HT-29 (cell line): ENCODE results near the gene ATP11C. TPM values are rescaled to one million over a fixed set of nuclear protein-coding genes. Genes with fewer than 3 reads are reported as not detected.

Source experiments
- DNase-seq: peaks from one replicate; pipeline ENCODE4 v3.0.0-alpha.2; 2015; ENCODE audit warnings: low spot score
- total RNA-seq: library from RNA; depleted of rRNA; stranded (reverse); fragments of >200 nt; shearing (Covaris generic); gene quantifications from 2 replicates; pipeline ENCODE4 v1.2.3, GENCODE V29; 2014

Gene ATP11C
- total RNA-seq, 1 experiment from 2014 or later = 1.0 TPM

DNA sequence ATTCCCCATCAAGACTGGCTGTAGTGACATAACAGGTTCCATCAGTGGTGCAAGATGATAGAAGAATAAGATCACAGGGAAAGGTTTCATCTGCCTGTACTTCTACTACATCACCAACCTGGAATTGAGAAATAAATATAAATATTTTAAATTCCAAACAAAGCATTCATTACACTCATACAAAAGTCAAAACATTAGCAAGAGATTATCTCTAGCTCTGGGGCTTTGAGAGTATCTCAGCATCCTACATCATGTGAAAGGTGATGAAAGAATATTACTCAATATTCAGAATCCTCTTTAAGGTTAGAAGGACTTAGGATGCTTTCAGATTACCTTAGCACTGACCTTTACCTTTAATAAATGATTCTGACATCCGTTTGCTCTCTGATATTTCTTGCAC is 128.4 kb downstream of the ATP11C start:
- no peak for DNase-seq

DNA sequence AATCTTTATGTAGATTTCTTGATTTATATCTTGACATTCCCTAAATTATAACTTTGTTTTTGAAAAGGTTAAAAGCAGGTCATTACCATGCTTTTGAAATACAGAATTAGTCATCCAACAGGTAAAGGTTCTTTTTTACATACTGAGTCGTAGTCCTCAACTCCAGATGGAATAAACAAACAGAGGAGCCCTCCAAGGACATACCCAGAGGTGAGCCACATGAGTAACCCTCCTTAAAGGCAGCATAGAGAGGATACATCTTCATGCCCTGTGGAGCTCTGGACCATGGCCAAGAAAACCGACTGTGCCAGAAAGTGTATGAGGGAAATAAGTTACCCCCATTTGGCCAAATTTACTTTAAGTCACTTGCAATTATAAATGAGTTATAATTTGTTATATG is 129.6 kb downstream of the ATP11C start:
- no peak for DNase-seq

DNA sequence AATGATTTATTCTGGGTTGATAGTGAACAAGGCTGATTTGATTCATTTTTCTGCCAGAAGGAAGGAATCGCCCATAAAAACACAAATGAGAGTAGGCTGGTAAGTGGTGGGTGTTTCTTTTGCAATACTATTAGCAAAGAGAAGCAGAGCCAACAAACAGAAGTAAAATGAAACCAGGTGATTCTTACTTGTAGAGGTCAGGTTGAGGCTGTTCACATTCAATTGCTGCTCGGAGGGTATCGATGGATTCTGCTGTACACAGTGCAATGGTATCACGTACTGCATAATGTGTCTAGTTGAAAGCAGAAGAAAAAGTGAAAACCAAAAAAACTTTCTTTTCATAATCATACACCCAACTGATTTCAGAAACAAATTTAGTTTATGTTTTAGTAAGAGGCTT is 130.8 kb downstream of the ATP11C start:
- no peak for DNase-seq

DNA sequence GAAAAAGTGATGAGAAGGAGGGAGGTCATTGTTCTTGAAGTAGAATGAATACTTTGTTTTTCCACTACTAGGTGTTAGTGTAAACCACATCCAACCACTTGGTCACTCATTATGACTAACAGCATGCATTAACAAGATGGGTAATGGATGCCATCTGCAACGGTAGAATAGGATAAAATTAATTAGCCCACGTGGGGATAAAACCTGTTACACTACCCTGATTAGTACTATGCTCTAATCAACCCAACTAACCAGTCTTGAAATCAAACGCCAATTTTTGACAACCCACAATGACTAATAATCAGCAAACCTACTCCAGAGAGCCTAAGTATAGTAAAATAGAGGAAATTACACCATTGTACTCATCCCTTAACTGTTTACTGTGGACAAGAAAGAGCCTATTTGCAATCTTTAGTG is 131.4 kb downstream of the ATP11C start:
- no peak for DNase-seq

DNA sequence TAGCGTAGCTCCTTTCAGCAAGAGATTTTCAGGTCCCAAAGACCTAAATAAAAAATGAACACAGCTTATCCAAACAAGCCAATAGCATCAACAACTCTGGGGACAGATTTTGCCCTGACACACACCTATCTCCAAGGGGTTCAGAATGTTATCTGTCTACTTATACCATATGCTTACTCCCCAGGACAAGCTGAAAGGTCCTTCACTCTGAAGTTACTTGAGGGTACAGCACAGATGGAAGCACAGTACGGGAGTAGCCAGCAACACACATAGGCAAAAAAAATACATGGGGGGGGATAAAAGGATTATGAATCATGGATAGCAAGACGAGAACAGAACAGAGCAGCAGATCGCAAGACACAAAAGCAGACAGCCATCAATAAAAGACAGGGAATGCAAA is 134.2 kb downstream of the ATP11C start:
- no peak for DNase-seq

DNA sequence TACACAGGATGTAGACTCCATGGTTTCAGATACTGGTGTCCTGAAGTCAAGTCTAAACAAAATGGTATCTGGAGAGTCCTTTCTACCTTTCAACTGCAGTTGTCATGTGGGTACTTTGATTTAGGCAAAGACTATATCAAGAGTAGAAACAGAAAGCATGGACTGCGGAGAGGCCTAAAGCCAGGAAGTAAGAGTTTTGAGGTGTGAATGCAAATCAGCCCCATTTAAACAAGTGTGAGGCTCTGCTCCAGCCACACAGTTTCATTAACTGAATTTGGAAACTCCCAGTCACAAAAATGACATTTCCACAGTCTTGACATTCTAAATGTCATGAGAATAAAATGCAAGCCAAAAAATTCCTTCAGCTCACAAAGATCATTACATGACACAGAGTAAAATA is 137.7 kb downstream of the ATP11C start:
- DNase-seq = no peak

DNA sequence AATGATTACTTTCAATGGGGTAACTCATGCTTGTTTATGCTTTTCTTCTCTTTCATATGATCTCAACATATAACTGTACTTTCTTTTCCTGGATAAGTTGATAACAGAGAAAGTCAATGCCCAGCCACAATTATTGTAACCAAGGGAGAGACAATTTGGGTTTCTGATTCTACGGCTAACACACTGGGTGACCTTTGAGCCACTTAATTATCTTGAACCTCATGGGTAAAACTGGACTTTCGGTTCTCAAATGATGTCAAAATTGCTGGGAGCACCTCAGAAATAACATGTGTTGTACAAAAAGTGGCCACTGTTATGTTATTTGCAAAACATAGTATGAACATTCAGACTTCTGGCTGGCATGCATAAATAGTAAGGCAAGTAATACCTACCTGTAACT is 145.3 kb downstream of the ATP11C start:
- no peak for DNase-seq

DNA sequence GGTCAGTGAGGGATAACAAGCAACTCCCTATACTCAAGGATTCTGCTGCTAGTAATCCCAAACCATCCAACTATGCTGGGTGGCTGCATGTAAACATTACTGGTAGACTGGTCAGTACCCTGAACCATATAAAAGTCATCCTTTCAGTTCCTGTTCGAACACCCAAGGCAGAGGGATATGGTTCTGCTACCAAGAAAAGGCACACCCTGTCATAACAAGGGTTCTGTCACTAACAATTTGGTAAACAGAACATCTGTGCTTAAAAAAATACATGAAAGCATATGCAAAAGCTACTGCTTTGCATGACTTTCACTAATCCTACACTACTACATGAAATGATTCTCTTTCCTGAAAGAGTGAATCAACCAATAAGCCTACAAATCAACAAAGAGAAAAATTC is 148.0 kb downstream of the ATP11C start:
- no peak for DNase-seq

DNA sequence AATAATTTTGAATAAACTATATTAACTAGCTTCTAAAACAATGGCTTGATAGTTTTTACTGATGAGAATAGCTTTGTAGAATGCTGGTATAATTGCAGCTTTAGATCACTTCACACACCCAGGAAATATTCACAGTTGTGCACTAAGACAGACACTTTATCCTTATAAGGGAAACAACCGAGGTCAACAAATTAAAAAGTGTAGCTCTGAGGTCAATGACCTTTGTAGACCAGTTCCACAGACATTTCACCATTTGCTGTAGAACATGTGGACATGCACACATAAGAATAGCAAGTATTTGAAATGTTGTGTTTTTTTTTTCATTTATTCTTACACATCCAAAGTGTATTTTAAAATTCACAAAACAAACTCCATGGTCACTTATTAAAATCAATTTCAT is 148.9 kb downstream of the ATP11C start:
- no peak for DNase-seq

DNA sequence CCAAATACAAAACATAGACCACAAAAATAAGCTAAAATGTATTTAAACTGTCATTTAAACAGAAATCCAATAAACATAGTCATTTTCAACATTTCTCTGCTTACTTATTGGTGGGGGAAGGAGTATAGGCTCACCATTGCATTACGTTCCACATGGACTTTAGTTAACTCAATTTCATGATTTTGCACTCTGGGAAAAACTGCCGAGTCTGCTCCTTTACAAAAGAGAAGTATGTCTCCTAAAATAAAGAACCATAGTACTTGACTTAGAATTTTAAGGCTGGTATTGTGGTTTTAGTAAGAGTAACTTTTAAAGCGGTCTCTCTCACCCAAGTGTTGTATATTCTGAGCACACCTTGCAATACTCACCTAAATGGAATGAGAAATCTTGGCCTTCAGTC is 149.8 kb downstream of the ATP11C start:
- no peak for DNase-seq

DNA sequence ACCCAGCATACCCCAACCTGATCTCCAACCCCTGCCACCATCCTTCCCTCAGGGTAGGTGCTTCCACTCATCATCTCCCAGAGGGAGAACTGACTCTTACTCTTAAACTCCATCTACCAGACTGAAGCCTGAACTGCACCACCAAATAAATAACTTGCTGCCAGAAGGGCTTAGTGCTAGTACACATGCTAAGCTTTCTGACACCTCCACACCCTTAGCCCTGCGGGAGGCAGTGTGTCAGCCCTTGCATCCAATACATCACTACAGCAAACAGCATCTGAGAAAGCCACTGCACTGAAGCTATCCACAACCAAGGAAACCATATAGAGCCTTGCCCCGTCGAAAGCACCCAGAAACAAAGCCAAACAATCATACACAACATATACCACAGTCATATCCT is 156.3 kb downstream of the ATP11C start:
- no peak for DNase-seq

DNA sequence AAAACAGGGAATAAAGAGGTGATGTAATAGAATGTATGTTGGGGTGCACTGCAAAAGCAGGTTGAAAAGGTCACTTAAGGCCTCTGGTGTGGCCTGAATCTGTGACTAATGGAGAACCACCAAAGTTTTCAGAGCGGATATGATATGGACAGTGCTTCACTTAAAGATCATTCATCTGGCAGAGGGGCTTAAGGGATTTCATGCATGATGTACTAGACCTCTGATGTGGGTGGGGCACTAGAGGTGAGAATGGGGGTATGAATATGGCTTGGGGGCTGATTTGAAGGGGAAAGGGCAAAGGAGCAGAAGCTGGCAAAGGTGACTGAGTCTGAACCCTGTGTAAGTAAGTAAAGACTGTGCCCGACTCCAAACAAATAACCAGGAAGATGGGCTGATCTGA is 162.5 kb downstream of the ATP11C start:
- DNase-seq = no peak

DNA sequence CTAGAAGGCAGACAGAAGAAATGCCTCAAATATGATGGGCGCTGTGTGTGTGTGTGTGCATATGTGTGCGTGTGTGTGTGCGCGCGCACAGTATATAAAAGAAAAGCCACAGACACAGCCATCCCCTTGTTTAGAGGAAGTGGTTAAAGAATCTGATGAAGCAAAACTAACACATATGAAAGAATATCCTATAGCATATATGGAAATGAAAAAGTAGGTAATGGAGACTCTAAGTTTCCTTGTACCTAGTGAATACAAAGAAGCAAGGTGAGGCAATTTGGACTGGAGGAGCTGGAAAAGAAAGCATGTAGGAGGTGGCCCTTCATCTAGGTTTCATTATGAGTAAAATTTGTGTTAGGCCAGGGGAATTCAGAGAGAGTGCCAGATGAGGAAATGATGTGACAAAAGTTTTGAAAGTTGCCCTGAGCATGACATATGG is 166.3 kb downstream of the ATP11C start:
- no peak for DNase-seq

DNA sequence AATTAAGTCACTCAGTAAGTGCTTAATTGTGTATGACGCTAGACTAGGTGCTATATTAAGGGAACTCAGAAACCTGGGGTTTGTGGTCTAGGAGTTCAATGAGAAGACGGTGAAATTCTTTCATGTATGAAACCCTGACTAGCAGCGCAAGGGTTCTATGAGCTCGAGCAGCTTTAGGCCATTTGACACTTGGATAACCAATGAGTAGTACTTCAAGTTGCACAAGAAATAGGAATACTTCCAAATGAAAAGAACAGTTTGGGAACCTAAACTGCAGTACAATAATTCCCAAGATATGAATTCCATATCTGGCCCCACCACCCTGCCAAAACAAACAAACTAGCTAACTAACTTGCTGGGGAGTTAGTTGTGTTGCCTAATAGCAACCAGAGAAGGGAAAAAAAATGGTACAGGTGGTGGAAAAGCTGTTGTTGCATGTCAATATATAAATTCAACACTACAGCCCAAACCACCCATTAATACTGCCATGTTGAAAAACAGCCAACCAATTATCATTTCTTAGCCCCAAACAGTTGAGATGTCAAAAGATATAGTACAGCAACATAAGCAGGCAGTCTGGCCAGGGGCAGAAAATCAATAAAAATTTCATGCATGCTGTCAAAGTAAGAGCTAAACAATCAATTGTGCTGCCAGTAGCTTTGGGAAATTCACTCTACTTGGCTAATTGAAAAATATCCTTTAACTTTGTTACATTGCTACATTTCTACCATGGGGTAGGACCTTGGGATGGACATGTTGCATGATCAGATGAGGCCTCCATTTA is 170.3 kb downstream of the ATP11C start:
- DNase-seq = no peak

DNA sequence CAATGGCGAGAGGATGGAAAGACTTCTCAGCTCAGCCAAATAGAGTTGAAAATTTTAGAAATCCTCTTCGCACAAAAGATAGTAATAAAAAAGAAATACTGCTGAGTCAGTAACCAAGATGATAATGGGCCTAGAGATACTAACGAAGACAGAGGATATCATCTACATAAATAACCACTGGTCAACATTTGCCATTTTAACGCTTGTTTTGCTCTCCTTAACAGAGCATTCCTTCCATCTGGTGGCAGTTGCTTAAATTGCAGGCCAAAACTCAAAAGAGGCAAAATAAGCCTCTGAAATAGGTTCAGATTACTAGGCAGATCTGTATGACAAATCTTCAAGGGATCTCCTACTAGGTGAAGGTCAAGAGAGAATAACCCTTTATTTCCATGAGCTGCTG is 173.2 kb downstream of the ATP11C start:
- peak; percentile 26 for DNase-seq

DNA sequence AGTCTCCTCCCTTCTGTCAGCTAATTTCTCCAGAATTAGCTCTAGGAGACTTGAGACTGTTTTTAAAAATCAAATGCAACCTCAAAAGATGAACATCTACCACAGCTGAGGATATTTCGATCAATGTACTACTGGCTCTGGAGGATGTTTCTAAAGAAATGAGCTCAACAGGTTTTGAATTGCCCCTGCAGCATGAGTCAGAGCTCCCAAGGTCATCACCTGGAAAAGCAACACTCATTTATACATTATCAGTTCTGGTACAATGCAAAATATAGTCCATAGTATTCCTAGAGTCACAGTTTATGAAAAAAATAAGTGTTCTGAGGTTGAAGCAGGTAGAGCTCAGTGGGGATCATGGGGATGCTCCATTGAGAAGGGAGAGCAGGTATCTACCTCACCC is 174.0 kb downstream of the ATP11C start:
- no peak for DNase-seq

DNA sequence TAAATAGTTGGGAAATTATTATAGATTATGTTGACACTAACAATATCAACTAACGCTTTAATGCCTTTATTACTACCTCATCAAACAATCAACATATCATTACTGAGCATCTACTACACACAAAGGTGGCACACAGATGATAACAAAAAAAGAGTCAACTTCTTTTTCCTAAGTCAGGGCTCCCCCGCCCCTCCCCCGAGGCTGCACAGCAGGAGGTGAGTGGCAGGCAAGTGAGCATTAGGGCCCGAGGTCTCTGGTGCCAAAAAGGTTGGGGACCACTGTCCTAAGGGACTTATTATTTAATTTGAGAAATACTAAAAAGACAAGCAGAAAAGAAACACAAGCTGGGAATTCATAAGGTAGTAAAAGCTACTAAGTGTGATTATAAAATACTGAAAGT is 174.6 kb downstream of the ATP11C start:
- no peak for DNase-seq

DNA sequence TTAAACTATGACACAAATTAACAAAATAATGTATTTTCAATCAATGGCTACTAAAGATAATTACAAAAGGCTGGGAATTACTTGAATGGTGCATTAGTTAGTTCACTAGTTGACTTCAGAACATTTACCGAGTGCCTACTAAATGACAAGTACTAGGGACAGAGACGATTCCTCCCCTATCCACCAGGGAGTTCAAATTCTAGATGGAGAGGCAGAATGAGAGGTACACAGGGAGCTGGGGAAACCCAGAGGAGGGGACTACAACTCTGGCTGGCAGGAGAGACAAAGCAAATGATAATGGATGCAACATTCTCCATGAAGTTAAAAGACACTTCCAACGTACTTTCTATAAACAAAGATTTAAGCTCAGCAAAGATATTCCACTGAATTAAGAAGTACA is 181.8 kb downstream of the ATP11C start:
- no peak for DNase-seq

DNA sequence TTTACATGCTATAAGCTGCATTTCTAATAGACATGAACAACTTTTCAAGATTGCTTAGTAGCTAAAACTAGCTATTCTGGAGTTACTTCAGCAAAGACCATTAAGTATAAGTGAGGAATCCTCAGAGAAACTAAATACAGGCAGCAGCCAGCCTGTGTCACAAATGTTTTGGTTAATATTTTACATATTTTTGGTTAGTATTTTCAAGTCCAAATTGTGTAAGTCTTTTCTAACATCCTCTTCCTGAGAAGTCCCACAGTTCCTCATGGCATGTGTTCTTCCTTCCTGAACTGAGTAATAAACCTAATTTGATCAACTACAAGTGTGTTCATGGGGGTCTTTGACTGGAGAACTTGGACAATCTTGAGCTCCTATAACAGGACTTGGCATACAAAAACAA is 182.5 kb downstream of the ATP11C start:
- DNase-seq = no peak

DNA sequence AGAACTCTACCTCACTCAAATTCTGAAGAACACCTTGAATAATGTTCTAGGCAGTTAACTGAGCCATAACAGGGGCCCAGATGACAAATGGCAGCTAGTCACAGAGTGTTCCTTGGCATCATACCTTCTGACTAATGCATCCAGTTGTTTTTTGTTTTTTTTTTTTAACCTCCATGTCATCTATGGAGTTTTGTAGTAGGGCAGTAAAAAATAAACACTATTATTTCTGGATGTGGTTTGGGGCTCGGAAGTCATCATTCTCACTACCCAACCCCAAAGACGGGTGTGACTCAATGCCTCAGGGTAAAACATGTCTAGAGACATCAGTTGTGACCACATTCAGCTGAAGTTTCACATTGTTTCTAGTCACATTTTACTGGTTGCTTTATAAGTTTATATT is 193.7 kb downstream of the ATP11C start:
- no peak for DNase-seq

DNA sequence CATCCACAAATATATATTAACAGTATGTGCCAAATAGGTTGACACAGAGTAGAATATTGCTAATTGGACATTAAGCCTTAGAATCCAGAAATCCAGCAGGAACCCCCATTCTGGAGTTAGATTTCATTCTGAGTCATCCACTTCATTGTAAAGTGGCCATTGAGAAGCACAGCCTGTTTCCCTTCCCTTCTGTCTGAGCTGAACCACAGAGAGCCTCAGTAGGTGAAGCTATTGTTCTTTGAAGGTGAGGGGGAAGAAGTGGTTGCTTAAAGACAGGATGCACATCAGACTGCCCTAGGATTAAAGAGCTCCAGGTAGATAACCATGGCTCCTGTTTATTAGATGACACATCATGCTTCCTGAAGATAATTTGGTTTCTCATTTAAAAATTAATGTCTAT is 194.3 kb downstream of the ATP11C start:
- no peak for DNase-seq

DNA sequence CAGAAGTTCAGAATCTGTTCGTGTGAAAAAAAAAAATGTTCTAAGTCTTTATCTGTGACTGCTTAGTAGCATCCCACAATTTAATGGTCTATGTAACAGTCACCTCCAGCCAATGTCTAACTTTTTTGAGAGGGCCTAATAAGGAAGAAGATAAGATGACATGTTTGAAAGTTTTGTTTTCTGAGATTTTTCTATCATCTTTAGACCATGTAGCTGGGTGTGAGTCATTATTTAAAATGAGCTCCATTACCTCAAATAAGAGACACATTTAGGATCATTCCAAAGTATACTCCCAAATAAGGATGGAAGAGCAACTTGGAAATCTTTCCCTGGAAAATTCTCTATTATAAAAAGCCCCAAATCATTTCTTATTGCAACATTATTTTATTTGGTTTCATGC is 196.7 kb downstream of the ATP11C start:
- no peak for DNase-seq

DNA sequence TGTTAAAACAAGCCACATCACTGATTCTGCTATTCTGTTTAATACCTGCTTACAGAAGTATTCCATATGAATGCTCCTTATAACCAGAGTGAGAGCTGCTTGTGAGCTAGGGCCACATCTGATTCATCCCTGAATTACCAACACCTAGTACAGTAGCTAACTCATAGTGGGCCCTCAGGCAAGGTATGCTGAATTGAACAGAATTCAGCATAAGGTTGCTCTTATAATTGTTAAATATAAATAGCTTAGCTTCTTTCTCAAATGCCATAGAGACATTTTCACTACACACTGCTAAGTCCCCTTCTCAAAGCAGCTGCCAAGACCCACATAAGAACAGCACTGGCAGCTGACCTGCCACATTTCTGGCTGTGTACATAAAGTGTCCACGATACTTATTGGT is 197.9 kb downstream of the ATP11C start:
- DNase-seq = no peak

DNA sequence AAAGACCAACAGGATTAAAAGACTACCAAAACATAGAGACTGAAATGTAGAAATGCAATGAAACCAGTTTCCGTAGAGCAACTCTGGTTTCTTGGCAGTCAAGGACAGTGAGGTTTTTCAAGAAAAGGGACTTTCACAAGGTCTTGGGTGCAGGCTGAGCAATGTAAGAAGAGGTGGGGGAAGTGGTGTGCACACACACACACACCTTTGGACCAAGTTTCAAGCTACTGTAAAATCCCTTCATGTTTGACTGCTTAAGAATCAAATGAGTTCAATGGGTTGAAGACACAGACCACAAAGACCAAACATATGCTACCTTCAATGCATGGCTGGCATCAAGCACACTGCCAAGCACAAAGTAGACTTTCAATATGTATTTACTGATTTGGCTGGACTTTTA is 207.1 kb downstream of the ATP11C start:
- no peak for DNase-seq
